Measurements from ENCODE around the gene RGL3. TPM values are rescaled to one million over a fixed set of nuclear protein-coding genes. Genes with fewer than 3 reads are reported as not detected.
"Not testable (repeated sequence)": the region's sequence is repeated elsewhere in the genome, so short reads cannot be mapped to it uniquely, and the experiment has no call there.

Gene RGL3
- total and polyA plus RNA-seq, 4 donors: 2.4 to 19.8 (median 7.8) TPM

DNA sequence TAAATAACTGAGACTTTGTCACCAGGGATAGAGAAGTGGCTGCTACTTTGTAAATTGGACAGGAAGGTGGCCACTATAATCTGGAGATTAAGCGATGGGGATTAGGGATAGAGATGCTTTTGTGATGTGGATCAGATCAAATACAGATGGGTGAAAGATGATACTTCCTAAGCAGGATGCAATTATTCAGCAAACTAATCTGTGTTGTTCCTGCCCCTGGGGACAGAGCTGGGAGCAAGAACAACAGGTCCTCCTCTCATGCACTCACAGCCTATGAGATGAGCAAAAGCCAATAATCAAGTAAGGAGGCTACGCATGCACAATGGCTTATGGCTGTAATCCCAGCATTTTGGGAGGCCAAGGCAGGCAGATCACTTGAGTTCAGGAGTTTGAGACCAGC, 4.6 kb downstream of the RGL3 start:
- no peaks in the 10 kb centered on the region for H3K36me3 ChIP-seq (ENCODE audit: control insufficient read depth in 4 of 4, insufficient read depth in 3 of 4, low read depth in 1 of 4, low read length in 3 of 4)
- no peak overlapping the region for H3K9ac ChIP-seq (ENCODE audit: low read depth in 1 of 2, low read length in 2 of 2)
- H3K27ac ChIP-seq (ENCODE audit: low read depth in 1 of 2, low read length in 2 of 2): no peak overlapping the region
- no peaks in the 10 kb centered on the region for H3K9me3 ChIP-seq (ENCODE audit: control insufficient read depth in 4 of 4, low read length in 3 of 4)
- H3K27me3 ChIP-seq (ENCODE audit: control insufficient read depth in 4 of 4, insufficient read depth in 4 of 4, low read length in 3 of 4): no peaks in the 10 kb centered on the region
- TF ChIP-seq, protein P1, sequence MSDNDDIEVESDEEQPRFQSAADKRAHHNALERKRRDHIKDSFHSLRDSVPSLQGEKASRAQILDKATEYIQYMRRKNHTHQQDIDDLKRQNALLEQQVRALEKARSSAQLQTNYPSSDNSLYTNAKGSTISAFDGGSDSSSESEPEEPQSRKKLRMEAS (IDR thresholded peaks at IDR 0.05): no peak
- TF ChIP-seq SP1 (IDR thresholded peaks at IDR 0.05): no peak
- TF ChIP-seq, protein P2, sequence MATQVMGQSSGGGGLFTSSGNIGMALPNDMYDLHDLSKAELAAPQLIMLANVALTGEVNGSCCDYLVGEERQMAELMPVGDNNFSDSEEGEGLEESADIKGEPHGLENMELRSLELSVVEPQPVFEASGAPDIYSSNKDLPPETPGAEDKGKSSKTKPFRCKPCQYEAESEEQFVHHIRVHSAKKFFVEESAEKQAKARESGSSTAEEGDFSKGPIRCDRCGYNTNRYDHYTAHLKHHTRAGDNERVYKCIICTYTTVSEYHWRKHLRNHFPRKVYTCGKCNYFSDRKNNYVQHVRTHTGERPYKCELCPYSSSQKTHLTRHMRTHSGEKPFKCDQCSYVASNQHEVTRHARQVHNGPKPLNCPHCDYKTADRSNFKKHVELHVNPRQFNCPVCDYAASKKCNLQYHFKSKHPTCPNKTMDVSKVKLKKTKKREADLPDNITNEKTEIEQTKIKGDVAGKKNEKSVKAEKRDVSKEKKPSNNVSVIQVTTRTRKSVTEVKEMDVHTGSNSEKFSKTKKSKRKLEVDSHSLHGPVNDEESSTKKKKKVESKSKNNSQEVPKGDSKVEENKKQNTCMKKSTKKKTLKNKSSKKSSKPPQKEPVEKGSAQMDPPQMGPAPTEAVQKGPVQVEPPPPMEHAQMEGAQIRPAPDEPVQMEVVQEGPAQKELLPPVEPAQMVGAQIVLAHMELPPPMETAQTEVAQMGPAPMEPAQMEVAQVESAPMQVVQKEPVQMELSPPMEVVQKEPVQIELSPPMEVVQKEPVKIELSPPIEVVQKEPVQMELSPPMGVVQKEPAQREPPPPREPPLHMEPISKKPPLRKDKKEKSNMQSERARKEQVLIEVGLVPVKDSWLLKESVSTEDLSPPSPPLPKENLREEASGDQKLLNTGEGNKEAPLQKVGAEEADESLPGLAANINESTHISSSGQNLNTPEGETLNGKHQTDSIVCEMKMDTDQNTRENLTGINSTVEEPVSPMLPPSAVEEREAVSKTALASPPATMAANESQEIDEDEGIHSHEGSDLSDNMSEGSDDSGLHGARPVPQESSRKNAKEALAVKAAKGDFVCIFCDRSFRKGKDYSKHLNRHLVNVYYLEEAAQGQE (IDR thresholded peaks at IDR 0.05): no peak
- WGBS: 97% methylated on average over 2 of the region's 2 CpGs
- H3K4me1 ChIP-seq (ENCODE audit: control insufficient read depth in 4 of 4, insufficient read depth in 4 of 4, low read length in 3 of 4): peaks cover 0 to 12% (median 5%) of the 10 kb centered on the region in 4 donors
- H3K4me3 ChIP-seq (ENCODE audit: low read depth in 1 of 3, low read length in 3 of 3): no peak overlapping the region
- DNase-seq (ENCODE audit: low spot score): no peak

GRCh38 chr19:11410682-11411081, 8.4 kb downstream of the RGL3 start:
- no peak for DNase-seq (ENCODE audit: low spot score)
- Histone ChIP-seq H3K9ac (ENCODE audit: low read depth in 1 of 2, low read length in 2 of 2) (no peak overlapping the region), H3K4me3 (ENCODE audit: low read depth in 1 of 3, low read length in 3 of 3) (no peak overlapping the region), H3K36me3 (ENCODE audit: control insufficient read depth in 4 of 4, insufficient read depth in 3 of 4, low read depth in 1 of 4, low read length in 3 of 4) (no peaks in the 10 kb centered on the region), H3K9me3 (ENCODE audit: control insufficient read depth in 4 of 4, low read length in 3 of 4) (no peaks in the 10 kb centered on the region), H3K4me1 (ENCODE audit: control insufficient read depth in 4 of 4, insufficient read depth in 4 of 4, low read length in 3 of 4) (no peaks in the 10 kb centered on the region), H3K27ac (ENCODE audit: low read depth in 1 of 2, low read length in 2 of 2) (no peak overlapping the region), H3K27me3 (ENCODE audit: control insufficient read depth in 4 of 4, insufficient read depth in 4 of 4, low read length in 3 of 4) (no peaks in the 10 kb centered on the region)
- 91% methylated on average over 8 of the region's 8 CpGs for WGBS
- TF ChIP-seq RXRA (IDR thresholded peaks at IDR 0.05): no peak
- no peak for TF ChIP-seq TAF1 (conservative IDR thresholded peaks at IDR 0.05)
- TF ChIP-seq FOXA2 (IDR thresholded peaks at IDR 0.05): no peak
- TF ChIP-seq HNF4A (conservative IDR thresholded peaks at IDR 0.05): no peak
- no peak for TF ChIP-seq YY1 (IDR thresholded peaks at IDR 0.05)

- no peak overlapping the region for H3K9ac ChIP-seq (ENCODE audit: low read depth in 1 of 2, low read length in 2 of 2)
- H3K27ac ChIP-seq (ENCODE audit: low read depth in 1 of 2, low read length in 2 of 2): no peak overlapping the region
- peaks cover 0 to 5% (median 0%) of the 10 kb centered on the region in 4 donors for H3K36me3 ChIP-seq (ENCODE audit: control insufficient read depth in 4 of 4, insufficient read depth in 3 of 4, low read depth in 1 of 4, low read length in 3 of 4)
- H3K27me3 ChIP-seq (ENCODE audit: control insufficient read depth in 4 of 4, insufficient read depth in 4 of 4, low read length in 3 of 4): no peaks in the 10 kb centered on the region
- H3K4me3 ChIP-seq (ENCODE audit: low read depth in 1 of 3, low read length in 3 of 3): no peak overlapping the region
- WGBS: 91% methylated on average over 4 of the region's 4 CpGs
- TF ChIP-seq JUND (IDR thresholded peaks at IDR 0.05) (no peak), RXRA (IDR thresholded peaks at IDR 0.05) (no peak), RAD21 (IDR thresholded peaks at IDR 0.05) (no peak), YY1 (IDR thresholded peaks at IDR 0.05) (no peak), HNF4A (conservative IDR thresholded peaks at IDR 0.05) (no peak), FOXA2 (IDR thresholded peaks at IDR 0.05) (no peak), TAF1 (conservative IDR thresholded peaks at IDR 0.05) (no peak)
- TF ChIP-seq, protein P3, sequence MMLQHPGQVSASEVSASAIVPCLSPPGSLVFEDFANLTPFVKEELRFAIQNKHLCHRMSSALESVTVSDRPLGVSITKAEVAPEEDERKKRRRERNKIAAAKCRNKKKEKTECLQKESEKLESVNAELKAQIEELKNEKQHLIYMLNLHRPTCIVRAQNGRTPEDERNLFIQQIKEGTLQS (IDR thresholded peaks at IDR 0.05): no peak
- no peaks in the 10 kb centered on the region for H3K9me3 ChIP-seq (ENCODE audit: control insufficient read depth in 4 of 4, low read length in 3 of 4)
- DNase-seq (ENCODE audit: low spot score): no peak
- no peaks in the 10 kb centered on the region for H3K4me1 ChIP-seq (ENCODE audit: control insufficient read depth in 4 of 4, insufficient read depth in 4 of 4, low read length in 3 of 4)
Measured at GRCh38 chr19:11408591-11408990, 10.5 kb downstream of the RGL3 start.

DNA sequence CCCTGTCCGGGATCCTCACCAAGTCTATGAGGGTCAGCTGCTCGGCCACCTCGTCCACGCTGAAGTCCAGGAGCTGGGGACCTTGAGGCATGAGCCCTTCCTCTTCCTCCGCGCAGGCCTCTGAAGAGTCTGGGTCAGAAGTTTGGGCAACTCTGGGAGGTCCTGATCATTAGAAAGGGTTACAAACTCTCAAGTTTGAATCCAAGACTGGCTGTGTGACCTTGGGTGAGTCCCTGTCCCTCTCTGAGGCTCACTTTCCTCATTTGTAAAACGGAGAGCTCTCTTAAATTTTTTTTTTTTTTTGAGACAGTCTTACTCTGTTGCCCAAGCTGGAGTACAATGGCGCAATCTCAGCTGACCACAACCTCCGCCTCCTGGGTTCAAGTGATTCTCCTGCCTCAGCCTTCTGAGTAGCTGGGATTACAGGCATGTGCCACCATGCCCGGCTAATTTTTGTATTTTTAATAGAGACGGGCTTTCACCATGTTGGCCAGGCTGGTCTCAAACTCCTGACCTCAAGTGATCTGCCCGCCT, 12.3 kb downstream of the RGL3 start:
- not testable (repeated sequence) for H3K9ac ChIP-seq (ENCODE audit: low read depth in 1 of 2, low read length in 2 of 2); DNase-seq (ENCODE audit: low spot score); H3K36me3 ChIP-seq (ENCODE audit: control insufficient read depth in 4 of 4, insufficient read depth in 3 of 4, low read depth in 1 of 4, low read length in 3 of 4); H3K9me3 ChIP-seq (ENCODE audit: control insufficient read depth in 4 of 4, low read length in 3 of 4); H3K27me3 ChIP-seq (ENCODE audit: control insufficient read depth in 4 of 4, insufficient read depth in 4 of 4, low read length in 3 of 4); H3K27ac ChIP-seq (ENCODE audit: low read depth in 1 of 2, low read length in 2 of 2); H3K4me1 ChIP-seq (ENCODE audit: control insufficient read depth in 4 of 4, insufficient read depth in 4 of 4, low read length in 3 of 4); H3K4me3 ChIP-seq (ENCODE audit: low read depth in 1 of 3, low read length in 3 of 3)
- whole genome bisulfite sequencing: 90% methylated on average over 12 of the region's 12 CpGs

Measured in liver (tissue), 9 donors.